Epithelial cell of esophagus (primary cell): ENCODE measurements around the gene MAPK8IP2.
A peak's percentile ranks its signal among the peaks of the same experiment; 100 is the strongest.

ENCODE experiments used
- DNase-seq: peaks from one replicate; pipeline ENCODE4 v3.0.0; 2010; ENCODE audit warnings: low read depth
- H3K4me3 ChIP-seq: 2 replicates; pipeline ENCODE4 v1.5.1; 2011; ENCODE audit warnings: mild to moderate bottlenecking, low read length, control low read depth
- TF ChIP-seq, protein P1 (sequence below): IDR thresholded peaks from 2 replicates; pipeline ENCODE4 v1.5.1; 2011; ENCODE audit warnings: low read depth, mild to moderate bottlenecking, low read length, control low read depth, inconsistent platforms; ENCODE audit not compliant: insufficient read depth; ENCODE audit errors: missing control alignments

MAPK8IP2 gene

GRCh38 chr22:50600538-50600937 lies at the start of gene MAPK8IP2:
Gene MAPK8IP2, plus strand, starts transcription at chr22:50600793. Its CDS starts 26 bp downstream, at chr22:50600819.
- H3K4me3 ChIP-seq = no peak within 1 kb of the TSS
- TF ChIP-seq, protein P1, sequence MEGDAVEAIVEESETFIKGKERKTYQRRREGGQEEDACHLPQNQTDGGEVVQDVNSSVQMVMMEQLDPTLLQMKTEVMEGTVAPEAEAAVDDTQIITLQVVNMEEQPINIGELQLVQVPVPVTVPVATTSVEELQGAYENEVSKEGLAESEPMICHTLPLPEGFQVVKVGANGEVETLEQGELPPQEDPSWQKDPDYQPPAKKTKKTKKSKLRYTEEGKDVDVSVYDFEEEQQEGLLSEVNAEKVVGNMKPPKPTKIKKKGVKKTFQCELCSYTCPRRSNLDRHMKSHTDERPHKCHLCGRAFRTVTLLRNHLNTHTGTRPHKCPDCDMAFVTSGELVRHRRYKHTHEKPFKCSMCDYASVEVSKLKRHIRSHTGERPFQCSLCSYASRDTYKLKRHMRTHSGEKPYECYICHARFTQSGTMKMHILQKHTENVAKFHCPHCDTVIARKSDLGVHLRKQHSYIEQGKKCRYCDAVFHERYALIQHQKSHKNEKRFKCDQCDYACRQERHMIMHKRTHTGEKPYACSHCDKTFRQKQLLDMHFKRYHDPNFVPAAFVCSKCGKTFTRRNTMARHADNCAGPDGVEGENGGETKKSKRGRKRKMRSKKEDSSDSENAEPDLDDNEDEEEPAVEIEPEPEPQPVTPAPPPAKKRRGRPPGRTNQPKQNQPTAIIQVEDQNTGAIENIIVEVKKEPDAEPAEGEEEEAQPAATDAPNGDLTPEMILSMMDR = no peak

DNA sequence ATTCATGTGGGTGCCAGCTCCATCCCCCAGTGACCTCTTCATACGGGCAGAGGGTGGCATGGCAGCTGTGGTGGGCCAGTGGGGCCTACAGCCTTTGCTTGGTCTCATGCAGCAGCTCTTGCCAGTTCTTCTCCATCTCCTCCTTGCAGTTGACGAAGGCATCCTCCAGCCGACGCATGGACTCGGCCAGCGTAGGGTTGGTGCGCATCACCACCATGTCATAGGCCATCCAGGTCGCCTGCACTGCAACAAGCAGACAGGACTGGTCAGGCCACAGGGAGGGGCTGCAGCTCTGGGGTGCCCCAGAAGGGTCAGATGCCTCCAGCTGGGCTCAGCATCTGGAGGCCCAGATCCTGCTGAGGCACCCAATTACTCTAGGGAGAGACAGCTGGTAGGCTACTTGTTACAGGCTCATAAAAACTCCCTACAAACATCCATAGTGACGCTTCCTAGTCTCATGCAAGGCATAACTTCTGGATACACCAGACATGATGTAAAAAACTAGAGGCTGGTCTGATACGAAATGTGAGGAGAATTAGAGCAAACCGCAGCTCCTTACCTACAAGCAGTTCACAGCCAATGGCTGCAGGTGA lies 49.3 kb upstream of the MAPK8IP2 start:
- no peak overlapping the region for H3K4me3 ChIP-seq
- no peak for DNase-seq
- TF ChIP-seq, protein P1 = no peak

More at GRCh38 chr22:50600538-50600937, at the start of gene MAPK8IP2:
- DNase-seq = no peak

- H3K4me3 ChIP-seq = no peak overlapping the region
- no peak for DNase-seq
- TF ChIP-seq, protein P1 = no peak
Observed at GRCh38 chr22:50553310-50553709, 47.3 kb upstream of the MAPK8IP2 start.

- DNase-seq = no peak
- TF ChIP-seq, protein P1 = no peak
- H3K4me3 ChIP-seq = no peak overlapping the region
Observed at GRCh38 chr22:50556703-50557102, 43.9 kb upstream of the MAPK8IP2 start.

DNA sequence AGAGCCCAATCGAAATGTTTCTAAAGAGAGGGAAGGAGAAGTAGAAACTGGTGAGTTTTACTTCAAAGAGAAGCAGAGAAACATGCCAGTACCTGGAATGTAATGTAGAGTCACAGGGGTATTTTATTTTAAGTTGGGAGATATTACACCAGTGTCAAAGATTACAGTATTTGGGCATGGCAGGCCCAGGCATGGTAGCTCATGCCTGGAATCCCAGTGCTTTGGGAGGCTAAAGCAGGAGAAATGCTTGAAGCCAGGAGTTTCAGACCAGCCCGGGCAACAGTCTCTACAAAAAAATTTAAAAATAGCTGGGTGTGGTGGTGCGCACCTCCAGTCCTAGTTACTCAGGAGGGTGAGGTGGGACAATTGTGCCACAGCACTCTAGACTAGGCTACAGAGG lies 40.6 kb upstream of the MAPK8IP2 start:
- no peak overlapping the region for H3K4me3 ChIP-seq
- TF ChIP-seq, protein P1 = no peak
- DNase-seq = peak; percentile 74

DNA sequence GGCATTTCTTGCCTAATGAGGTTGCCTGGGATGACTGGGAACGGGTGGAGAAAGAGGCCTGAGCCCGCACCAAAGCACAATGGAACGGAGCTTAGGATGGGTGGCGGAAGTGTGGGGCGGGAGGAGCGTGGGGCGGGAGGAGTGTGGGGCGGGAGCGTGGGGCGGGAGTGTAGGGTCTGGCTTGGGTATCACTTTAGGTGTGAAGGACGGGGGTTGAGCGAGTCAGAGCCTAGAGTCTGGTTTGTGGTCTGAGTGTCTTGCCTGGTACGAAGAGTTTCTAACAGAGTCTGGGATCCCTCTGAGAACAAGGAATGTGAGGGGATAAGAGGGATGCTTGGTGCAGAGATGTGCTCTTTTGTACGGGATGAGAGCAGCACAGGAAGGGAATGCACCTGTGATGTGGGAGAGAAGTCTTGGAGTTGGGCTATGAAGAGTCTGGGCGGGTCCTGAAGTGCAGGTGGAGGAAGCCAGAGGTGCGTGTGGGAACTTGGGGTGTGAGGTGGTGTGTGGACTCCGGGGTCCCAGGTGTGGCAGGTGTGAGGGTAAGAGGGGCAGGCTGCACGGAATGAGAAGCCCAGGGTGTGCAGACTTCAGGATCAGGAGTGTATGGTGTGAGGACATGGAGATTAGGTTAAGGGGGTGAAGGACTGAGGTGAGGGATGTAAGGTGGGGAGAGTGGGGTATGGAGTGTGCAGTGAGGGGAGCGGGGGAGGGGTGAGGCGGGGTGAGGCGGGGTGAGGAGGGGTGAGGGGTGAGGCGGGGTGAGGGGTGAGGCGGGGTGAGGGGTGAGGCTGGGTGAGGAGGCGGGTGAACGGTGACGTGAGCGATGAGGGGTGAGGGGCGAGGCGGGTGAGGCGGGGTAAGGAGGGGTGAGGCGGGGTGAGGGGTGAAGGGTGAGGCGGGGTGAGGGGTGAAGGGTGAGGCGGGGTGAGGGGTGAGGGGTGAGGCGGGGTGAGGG lies 38.9 kb upstream of the MAPK8IP2 start:
- no peak overlapping the region for H3K4me3 ChIP-seq
- DNase-seq = no peak
- TF ChIP-seq, protein P1 = no peak
